HEK293T (cell line): ENCODE measurements around the gene CAMK1G.

Experiments used
- CTCF ChIA-PET: fragments of 350-600 bp; formaldehyde crosslinking; extraction: SDS; loops from one replicate; lab custom pipeline; 2021; ENCODE audit warnings: antibody characterized with exemption, inconsistent platforms; lab: Yijun Ruan, JAX
- POLR2A ChIA-PET: fragments of 350-600 bp; formaldehyde crosslinking; extraction: SDS; loops from one replicate; lab custom pipeline; 2020; ENCODE audit warnings: antibody characterized with exemption, inconsistent platforms; lab: Yijun Ruan, JAX
- DNase-seq: peaks from one replicate; pipeline ENCODE4 v3.0.0; 2012; ENCODE audit warnings: mixed read lengths; ENCODE audit errors: extremely low spot score
- ARNT ChIP-seq: fragments of 450-650 bp; IDR thresholded peaks from 2 replicates; pipeline ENCODE4 v1.6.1; 2017; ENCODE audit warnings: mild to moderate bottlenecking
- BHLHE40 ChIP-seq: fragments of 450-650 bp; IDR thresholded peaks from 2 replicates; pipeline ENCODE4 v1.6.1; 2016; ENCODE audit warnings: mild to moderate bottlenecking, moderate library complexity, borderline replicate concordance
- CTBP1 ChIP-seq: fragments of 450-650 bp; IDR thresholded peaks from 2 replicates; pipeline ENCODE4 v1.6.1; 2016; ENCODE audit warnings: borderline replicate concordance
- ELF4 ChIP-seq: fragments of 450-650 bp; IDR thresholded peaks from 2 replicates; pipeline ENCODE4 v1.6.1; 2017; ENCODE audit warnings: antibody characterized with exemption
- FOXA1 ChIP-seq: fragments of 450-650 bp; IDR thresholded peaks from 2 replicates; pipeline ENCODE4 v1.6.1; 2016; ENCODE audit warnings: mild to moderate bottlenecking
- FOXK2 ChIP-seq: fragments of 450-650 bp; IDR thresholded peaks from 2 replicates; pipeline ENCODE4 v1.6.1; 2016; ENCODE audit warnings: mild to moderate bottlenecking
- FOXM1 ChIP-seq: fragments of 450-650 bp; IDR thresholded peaks from 2 replicates; pipeline ENCODE4 v1.6.1; 2017; ENCODE audit warnings: mild to moderate bottlenecking, borderline replicate concordance
- HDGF ChIP-seq: fragments of 450-650 bp; IDR thresholded peaks from 2 replicates; pipeline ENCODE4 v1.6.1; 2017; ENCODE audit warnings: antibody characterized with exemption, borderline replicate concordance
- L3MBTL2 ChIP-seq: fragments of 450-650 bp; conservative IDR thresholded peaks from 2 replicates; pipeline ENCODE4 v1.6.1; 2016; ENCODE audit warnings: mild to moderate bottlenecking
- LEF1 ChIP-seq: fragments of 450-650 bp; IDR thresholded peaks from 2 replicates; pipeline ENCODE4 v1.6.1; 2017; ENCODE audit warnings: mild to moderate bottlenecking, borderline replicate concordance
- NFRKB ChIP-seq: fragments of 450-650 bp; IDR thresholded peaks from 2 replicates; pipeline ENCODE4 v1.6.1; 2016; ENCODE audit warnings: mild to moderate bottlenecking, moderate library complexity
- SP1 ChIP-seq: fragments of 450-650 bp; IDR thresholded peaks from 2 replicates; pipeline ENCODE4 v1.6.1; 2017
- SUZ12 ChIP-seq: fragments of 450-650 bp; IDR thresholded peaks from 2 replicates; pipeline ENCODE4 v1.6.1; 2016; ENCODE audit warnings: mild to moderate bottlenecking
- TARDBP ChIP-seq: fragments of 450-650 bp; IDR thresholded peaks from 2 replicates; pipeline ENCODE4 v1.6.1; 2016
- ZNF384 ChIP-seq: fragments of 450-650 bp; IDR thresholded peaks from 2 replicates; pipeline ENCODE4 v1.6.1; 2016
- TF ChIP-seq, protein P1 (sequence below): fragments of 450-650 bp; IDR thresholded peaks from 2 replicates; pipeline ENCODE4 v1.6.1; 2016

Gene CAMK1G

DNA sequence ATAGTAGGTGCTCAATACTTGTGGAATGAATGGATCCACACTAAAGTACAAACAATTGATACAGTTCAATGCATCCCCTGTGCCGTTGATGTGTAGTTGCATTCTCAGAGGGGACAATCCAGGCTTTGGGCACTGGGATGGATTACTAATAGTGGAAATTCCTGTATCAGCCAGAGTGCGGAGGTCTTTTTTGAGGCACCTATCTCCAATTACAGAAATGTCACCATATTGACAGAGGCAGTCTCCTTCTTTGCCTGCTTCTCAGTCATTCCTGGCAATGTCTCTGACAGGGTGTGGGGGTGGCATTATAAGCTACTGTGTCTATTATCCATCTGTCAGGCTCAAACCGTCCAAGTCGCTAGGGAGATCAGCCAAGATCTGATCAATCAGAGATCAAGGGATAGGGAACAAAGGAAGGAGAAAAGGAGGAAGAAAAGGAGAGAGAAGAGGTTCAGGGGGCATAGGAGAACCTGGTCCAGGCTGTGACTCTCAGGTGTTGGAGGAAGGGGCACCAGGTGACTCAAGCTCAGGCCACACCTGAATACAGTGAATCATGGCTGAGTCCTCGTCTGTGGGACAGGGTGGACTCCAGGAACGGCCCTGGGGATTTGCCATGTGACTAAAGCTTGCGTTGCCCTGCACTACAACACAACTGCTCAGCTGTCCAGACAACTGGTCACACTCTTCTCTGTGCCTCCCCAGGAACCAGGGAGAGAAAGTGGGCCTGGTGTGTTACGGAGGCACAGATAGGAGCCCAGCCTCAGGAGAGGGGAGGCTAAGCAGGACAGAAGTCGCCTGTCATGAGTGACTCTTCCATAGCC, 72.1 kb downstream of the CAMK1G start:
- ChIA-PET CTCF (no interaction called here), POLR2A (interaction anchor here (1.2 kb wide), 1 partner anchor 20 kb away, joined by 4 read pairs; the partner anchor contains the start of gene G0S2)
- no peak for TF ChIP-seq ARNT
- DNase-seq: no peak

DNA sequence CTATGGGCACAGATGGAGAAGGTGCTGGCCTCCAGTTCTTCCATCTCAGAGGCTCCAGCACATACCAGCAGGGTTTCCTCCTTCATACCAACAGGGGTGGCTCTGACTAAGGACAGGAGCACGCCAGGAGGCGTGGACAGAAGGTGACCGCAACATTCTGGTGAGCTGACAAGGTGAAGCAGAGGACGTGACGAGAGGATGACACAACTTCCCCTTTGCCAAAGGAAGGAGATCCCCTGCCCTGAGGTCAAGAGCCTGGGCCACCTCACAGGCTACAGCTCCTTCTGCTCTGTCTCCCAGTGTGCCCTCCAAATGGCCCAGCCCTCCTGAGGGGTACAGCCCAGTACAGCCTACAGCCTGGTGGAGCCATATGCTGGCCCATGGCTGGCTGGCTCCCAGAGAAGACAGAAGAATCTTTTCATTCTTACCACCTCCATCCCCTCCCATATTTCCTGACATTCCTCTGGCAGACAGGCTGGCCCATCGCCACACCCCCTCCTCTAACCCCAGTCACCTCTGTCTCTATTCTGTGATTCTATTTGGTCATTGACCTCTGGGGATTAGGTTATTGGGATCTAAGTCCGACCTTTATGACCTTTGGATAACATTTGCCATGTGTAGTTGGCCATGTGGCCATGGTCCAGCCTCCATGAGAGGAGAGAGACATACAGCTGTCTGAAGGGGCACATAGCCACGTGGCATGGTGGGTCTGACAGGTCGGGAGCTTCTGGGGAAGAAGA, 73.8 kb downstream of the CAMK1G start:
- POLR2A ChIA-PET: no interaction called here
- CTCF ChIA-PET: no interaction called here
- DNase-seq: no peak
- TF ChIP-seq FOXK2 (no peak), ELF4 (no peak), TARDBP (no peak), SUZ12 (no peak), L3MBTL2 (no peak), SP1 (no peak), FOXM1 (no peak), NFRKB (no peak), HDGF (no peak), BHLHE40 (no peak), LEF1 (no peak), ARNT (no peak), ZNF384 (no peak), FOXA1 (no peak)
- TF ChIP-seq, protein P1, sequence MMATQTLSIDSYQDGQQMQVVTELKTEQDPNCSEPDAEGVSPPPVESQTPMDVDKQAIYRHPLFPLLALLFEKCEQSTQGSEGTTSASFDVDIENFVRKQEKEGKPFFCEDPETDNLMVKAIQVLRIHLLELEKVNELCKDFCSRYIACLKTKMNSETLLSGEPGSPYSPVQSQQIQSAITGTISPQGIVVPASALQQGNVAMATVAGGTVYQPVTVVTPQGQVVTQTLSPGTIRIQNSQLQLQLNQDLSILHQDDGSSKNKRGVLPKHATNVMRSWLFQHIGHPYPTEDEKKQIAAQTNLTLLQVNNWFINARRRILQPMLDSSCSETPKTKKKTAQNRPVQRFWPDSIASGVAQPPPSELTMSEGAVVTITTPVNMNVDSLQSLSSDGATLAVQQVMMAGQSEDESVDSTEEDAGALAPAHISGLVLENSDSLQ: no peak

DNA sequence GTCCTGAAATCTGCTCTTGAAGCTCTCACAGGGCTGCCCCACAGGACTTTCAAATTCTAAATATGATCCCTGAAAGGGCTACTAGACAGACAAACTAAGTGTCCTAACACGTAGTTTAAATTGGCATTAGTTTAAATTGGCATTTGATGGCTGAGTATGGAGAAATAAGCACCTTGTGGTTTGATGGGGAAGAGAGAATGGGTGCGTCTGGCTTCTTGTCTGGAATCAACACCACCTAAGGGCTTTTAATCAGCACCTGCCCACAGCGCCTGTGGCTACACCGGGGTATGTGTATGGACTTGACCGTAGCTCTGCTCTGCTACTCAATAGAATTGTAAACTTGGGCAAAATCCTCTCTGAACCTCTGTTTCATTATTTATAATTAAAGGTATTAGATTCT, 74.4 kb downstream of the CAMK1G start:
- TF ChIP-seq, protein P1: no peak
- TF ChIP-seq SUZ12 (no peak), SP1 (no peak), L3MBTL2 (no peak), NFRKB (no peak), ELF4 (no peak), ARNT (no peak), HDGF (no peak), FOXK2 (no peak), FOXA1 (no peak), FOXM1 (no peak), LEF1 (no peak), ZNF384 (no peak), CTBP1 (no peak), TARDBP (no peak), BHLHE40 (no peak)
- CTCF ChIA-PET: no interaction called here
- DNase-seq: no peak
- POLR2A ChIA-PET: interaction anchor here (0.8 kb wide), 1 partner anchor 19 kb away, joined by 3 read pairs; no protein-coding TSS in a partner anchor

DNA sequence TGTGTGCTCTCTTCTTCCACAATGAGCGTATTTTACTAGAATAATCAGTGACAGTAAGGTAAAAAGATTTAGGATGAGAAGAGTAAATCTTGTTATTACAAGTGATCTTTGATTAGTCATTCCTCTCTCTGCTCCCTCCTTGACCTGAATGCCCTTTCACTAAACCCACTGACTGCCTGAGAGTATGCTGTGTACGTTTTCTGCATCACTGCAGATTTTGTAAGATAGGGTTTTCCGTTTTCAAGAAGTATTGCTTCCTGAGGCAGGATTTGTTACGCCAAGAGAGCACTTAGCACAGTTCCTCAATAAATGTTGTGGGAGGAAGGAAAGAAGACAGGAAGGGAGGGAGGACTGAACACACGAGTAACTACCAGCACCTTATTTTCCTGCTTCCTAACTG, 76.4 kb downstream of the CAMK1G start:
- ChIA-PET POLR2A (no interaction called here), CTCF (no interaction called here)
- TF ChIP-seq HDGF (no peak), FOXA1 (no peak), FOXM1 (no peak), ZNF384 (no peak), TARDBP (no peak), ELF4 (no peak), LEF1 (no peak), SUZ12 (no peak)
- TF ChIP-seq, protein P1: no peak
- DNase-seq: no peak

DNA sequence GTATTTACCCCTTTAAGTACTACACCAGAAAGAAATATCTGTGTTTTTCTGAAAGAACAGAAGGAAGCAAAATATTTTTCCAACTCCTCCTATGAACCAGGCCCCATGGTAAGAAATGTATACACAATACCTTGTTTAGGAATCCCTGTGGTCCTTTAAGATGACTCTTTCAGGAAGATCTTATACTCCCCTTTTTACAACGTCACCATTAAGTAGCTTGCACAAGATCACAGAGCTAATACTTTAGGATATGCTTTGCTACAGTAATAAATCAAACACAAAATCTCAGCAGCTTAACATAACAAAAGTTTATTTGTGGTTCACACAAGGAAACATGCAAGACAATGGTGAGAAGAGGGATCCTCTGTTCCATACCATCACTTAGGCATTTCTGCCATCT, 77.6 kb downstream of the CAMK1G start:
- ChIA-PET CTCF (no interaction called here), POLR2A (interaction anchor here (1.1 to 1.7 kb wide), 2 partner anchors 9 to 14 kb away, joined by 4 to 6 read pairs; partner anchors contain the start of gene G0S2)
- no peak for TF ChIP-seq ZNF384
- no peak for TF ChIP-seq BHLHE40
- TF ChIP-seq SUZ12: no peak
- TF ChIP-seq LEF1: no peak
- no peak for TF ChIP-seq ELF4
- no peak for TF ChIP-seq TARDBP
- TF ChIP-seq, protein P1: no peak
- TF ChIP-seq ARNT: no peak
- TF ChIP-seq HDGF: no peak
- no peak for TF ChIP-seq L3MBTL2
- no peak for TF ChIP-seq FOXK2
- TF ChIP-seq FOXA1: no peak
- TF ChIP-seq SP1: no peak
- TF ChIP-seq FOXM1: no peak
- no peak for TF ChIP-seq CTBP1
- DNase-seq: no peak
